H1 (cell line): ENCODE results near the gene GATC.

Experiments used
- ATF2 ChIP-seq: IDR thresholded peaks from 2 replicates; pipeline ENCODE4 v1.6.1; 2012; ENCODE audit warnings: low read length, inconsistent platforms
- EP300 ChIP-seq, 2 experiments: IDR thresholded peaks; 1 replicate in 1 of 2; 2 replicates in 1 of 2; pipeline ENCODE4 v1.6.1; 2011 to 2012; ENCODE audit warnings: low read depth in 2 of 2, low read length in 2 of 2, mild to moderate bottlenecking in 2 of 2, borderline replicate concordance in 1 of 2, inconsistent platforms in 1 of 2, moderate library complexity in 1 of 2
- EZH2 ChIP-seq: fragments of 200-600 bp; sonication (generic); IDR thresholded peaks from 2 replicates; pipeline ENCODE4 v1.7.1; 2012; ENCODE audit warnings: low read depth, mild to moderate bottlenecking, moderate library complexity, low read length, inconsistent platforms; ENCODE audit not compliant: severe bottlenecking
- JUND ChIP-seq: IDR thresholded peaks from 2 replicates; pipeline ENCODE4 v1.6.1; 2011; ENCODE audit warnings: mild to moderate bottlenecking, improper control_type of control experiment, low read length
- POLR2A ChIP-seq, 2 experiments: IDR thresholded peaks; 1 replicate in 1 of 2; 2 replicates in 1 of 2; pipeline ENCODE4 v1.6.1; 2011; ENCODE audit warnings: low read depth in 2 of 2, low read length in 2 of 2, mild to moderate bottlenecking in 2 of 2; ENCODE audit errors: control extremely low read depth in 1 of 2
- POLR2AphosphoS5 ChIP-seq: IDR thresholded peaks from 2 replicates; pipeline ENCODE4 v1.6.1; 2011; ENCODE audit warnings: low read depth, low read length
- TF ChIP-seq, protein P1 (sequence below), 3 experiments: IDR thresholded peaks; 1 replicate in 2 of 3; 2 replicates in 1 of 3; pipeline versions ENCODE4 v1.5.1 to v1.6.1; 2011; ENCODE audit warnings: low read length in 3 of 3, mild to moderate bottlenecking in 3 of 3, inconsistent platforms in 2 of 3, low read depth in 1 of 3, moderate library complexity in 1 of 3; ENCODE audit not compliant: insufficient read depth in 1 of 3; ENCODE audit errors: control extremely low read depth in 1 of 3

- TF ChIP-seq POLR2A (IDR thresholded peaks at IDR 0.05; ENCODE audit: control extremely low read depth in 1 of 2, low read depth in 2 of 2, low read length in 2 of 2) (no peak), JUND (no peak), ATF2 (no peak), EZH2 (no peak), EP300 (IDR thresholded peaks at IDR 0.05; ENCODE audit: borderline replicate concordance in 1 of 2, low read depth in 2 of 2, low read length in 2 of 2) (no peak), POLR2AphosphoS5 (no peak)
- TF ChIP-seq, protein P1, sequence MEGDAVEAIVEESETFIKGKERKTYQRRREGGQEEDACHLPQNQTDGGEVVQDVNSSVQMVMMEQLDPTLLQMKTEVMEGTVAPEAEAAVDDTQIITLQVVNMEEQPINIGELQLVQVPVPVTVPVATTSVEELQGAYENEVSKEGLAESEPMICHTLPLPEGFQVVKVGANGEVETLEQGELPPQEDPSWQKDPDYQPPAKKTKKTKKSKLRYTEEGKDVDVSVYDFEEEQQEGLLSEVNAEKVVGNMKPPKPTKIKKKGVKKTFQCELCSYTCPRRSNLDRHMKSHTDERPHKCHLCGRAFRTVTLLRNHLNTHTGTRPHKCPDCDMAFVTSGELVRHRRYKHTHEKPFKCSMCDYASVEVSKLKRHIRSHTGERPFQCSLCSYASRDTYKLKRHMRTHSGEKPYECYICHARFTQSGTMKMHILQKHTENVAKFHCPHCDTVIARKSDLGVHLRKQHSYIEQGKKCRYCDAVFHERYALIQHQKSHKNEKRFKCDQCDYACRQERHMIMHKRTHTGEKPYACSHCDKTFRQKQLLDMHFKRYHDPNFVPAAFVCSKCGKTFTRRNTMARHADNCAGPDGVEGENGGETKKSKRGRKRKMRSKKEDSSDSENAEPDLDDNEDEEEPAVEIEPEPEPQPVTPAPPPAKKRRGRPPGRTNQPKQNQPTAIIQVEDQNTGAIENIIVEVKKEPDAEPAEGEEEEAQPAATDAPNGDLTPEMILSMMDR (IDR thresholded peaks at IDR 0.05; ENCODE audit: control extremely low read depth in 1 of 3, insufficient read depth in 1 of 3, low read depth in 1 of 3, low read length in 3 of 3): no peak
Observed at GRCh38 chr12:120481022-120481767, 35.0 kb downstream of the GATC start.
